ENCODE results near the gene GPN1.

GRCh38 chr2:27588308-27588707, 40.5 kb upstream of the GPN1 start:
- TF ChIP-seq, protein P1, sequence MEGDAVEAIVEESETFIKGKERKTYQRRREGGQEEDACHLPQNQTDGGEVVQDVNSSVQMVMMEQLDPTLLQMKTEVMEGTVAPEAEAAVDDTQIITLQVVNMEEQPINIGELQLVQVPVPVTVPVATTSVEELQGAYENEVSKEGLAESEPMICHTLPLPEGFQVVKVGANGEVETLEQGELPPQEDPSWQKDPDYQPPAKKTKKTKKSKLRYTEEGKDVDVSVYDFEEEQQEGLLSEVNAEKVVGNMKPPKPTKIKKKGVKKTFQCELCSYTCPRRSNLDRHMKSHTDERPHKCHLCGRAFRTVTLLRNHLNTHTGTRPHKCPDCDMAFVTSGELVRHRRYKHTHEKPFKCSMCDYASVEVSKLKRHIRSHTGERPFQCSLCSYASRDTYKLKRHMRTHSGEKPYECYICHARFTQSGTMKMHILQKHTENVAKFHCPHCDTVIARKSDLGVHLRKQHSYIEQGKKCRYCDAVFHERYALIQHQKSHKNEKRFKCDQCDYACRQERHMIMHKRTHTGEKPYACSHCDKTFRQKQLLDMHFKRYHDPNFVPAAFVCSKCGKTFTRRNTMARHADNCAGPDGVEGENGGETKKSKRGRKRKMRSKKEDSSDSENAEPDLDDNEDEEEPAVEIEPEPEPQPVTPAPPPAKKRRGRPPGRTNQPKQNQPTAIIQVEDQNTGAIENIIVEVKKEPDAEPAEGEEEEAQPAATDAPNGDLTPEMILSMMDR (IDR thresholded peaks at IDR 0.05; ENCODE audit: low read length), result no peak
- no peak for TF ChIP-seq EZH2phosphoT487 (IDR thresholded peaks at IDR 0.05; ENCODE audit: low read length)
